Caco-2 (cell line): ENCODE results near the gene ZNF837. TPM values are rescaled to one million over a fixed set of nuclear protein-coding genes. Genes with fewer than 3 reads are reported as not detected.
A peak's percentile ranks its signal among the peaks of the same experiment; 100 is the strongest.

ENCODE experiments used
- BruUV-seq: library from RNA; stranded (reverse); fragments of 400-500 nt; replicated peaks from 2 replicates; lab custom pipeline; 2021; lab: Mats Ljungman, UMichigan
- CTCF ChIA-PET: fragments of 300-600 bp; sonication (Branson Sonifier 250); formaldehyde crosslinking; loops from one replicate; lab custom pipeline; 2022; ENCODE audit warnings: antibody characterized with exemption; lab: Charles Lee
- POLR2A ChIA-PET: fragments of 300-600 bp; sonication (Branson Sonifier 250); formaldehyde crosslinking; loops from one replicate; lab custom pipeline; 2022; ENCODE audit warnings: antibody characterized with exemption; lab: Charles Lee
- DNase-seq, 2 experiments: peaks; one replicate each; pipeline versions ENCODE4 v3.0.0 to v3.0.0-alpha.2; 2020 to 2022
- H3K27me3 ChIP-seq: replicated peaks from 2 replicates; pipeline ENCODE4 v1.6.0; 2011; ENCODE audit warnings: low read length; ENCODE audit not compliant: control insufficient read depth, insufficient read depth
- H3K36me3 ChIP-seq: 2 replicates; pipeline ENCODE4 v1.5.1; 2011; ENCODE audit warnings: low read length; ENCODE audit not compliant: control insufficient read depth, insufficient read depth
- H3K4me1 ChIP-seq: fragments of 250-450 bp; sonication (Bioruptor Pico); 2 replicates; pipeline ENCODE4 v1.5.1; 2020; ENCODE audit warnings: mild to moderate bottlenecking
- H3K4me3 ChIP-seq: 2 replicates; pipeline ENCODE4 v1.5.1; 2011; ENCODE audit warnings: low read depth, mild to moderate bottlenecking, control low read depth, low read length
- H3K9me3 ChIP-seq: fragments of 250-450 bp; sonication (Bioruptor Pico); 2 replicates; pipeline ENCODE4 v1.5.1; 2020; ENCODE audit warnings: mild to moderate bottlenecking, moderate library complexity
- H3K27ac Mint-ChIP-seq: one replicate; pipeline ENCODE4 v1.8.0; 2022; ENCODE audit warnings: mixed read lengths; ENCODE audit not compliant: unreplicated experiment
- H3K27me3 Mint-ChIP-seq: one replicate; pipeline ENCODE4 v1.8.0; 2022; ENCODE audit warnings: mixed read lengths; ENCODE audit not compliant: insufficient read depth, unreplicated experiment
- H3K36me3 Mint-ChIP-seq: one replicate; pipeline ENCODE4 v1.8.0; 2022; ENCODE audit warnings: mild to moderate bottlenecking, mixed read lengths; ENCODE audit not compliant: insufficient read depth, unreplicated experiment
- H3K4me1 Mint-ChIP-seq: one replicate; pipeline ENCODE4 v1.8.0; 2022; ENCODE audit warnings: low read depth, mixed read lengths; ENCODE audit not compliant: unreplicated experiment
- H3K4me3 Mint-ChIP-seq: one replicate; pipeline ENCODE4 v1.8.0; 2022; ENCODE audit warnings: mild to moderate bottlenecking, moderate library complexity, mixed read lengths; ENCODE audit not compliant: unreplicated experiment
- H3K9me3 Mint-ChIP-seq: one replicate; pipeline ENCODE4 v1.8.0; 2022; ENCODE audit warnings: mixed read lengths; ENCODE audit not compliant: unreplicated experiment
- CTCF ChIP-seq, 2 experiments: fragments of 200-600 bp in 1 of 2; IDR thresholded peaks; 1 replicate in 1 of 2; 2 replicates in 1 of 2; pipeline versions ENCODE4 v1.5.1 to v1.8.0; 2011 to 2022; ENCODE audit warnings: antibody characterized with exemption in 1 of 2, control low read depth in 1 of 2, inconsistent platforms in 1 of 2, low read depth in 1 of 2, low read length in 1 of 2, mild to moderate bottlenecking in 1 of 2, moderate library complexity in 1 of 2; ENCODE audit not compliant: insufficient read depth in 1 of 2, severe bottlenecking in 1 of 2, unreplicated experiment in 1 of 2
- intact Hi-C: fragments of 100-400 bp; cut with micrococcal nuclease; formaldehyde crosslinking; loops from one replicate; pipeline ENCODE4 v1.10.0; 2022; ENCODE audit not compliant: unreplicated experiment
- total RNA-seq: library from RNA; stranded (reverse); gene quantifications from 2 replicates; pipeline ENCODE4 v1.2.3, GENCODE V29; 2022

Gene ZNF837
- total RNA-seq, 1 experiment from 2014 or later, result 2.3 TPM

GRCh38 chr19:58417071-58417470 lies 36.2 kb upstream of the ZNF837 start:
- Mint-ChIP-seq H3K36me3 (no peaks in the 10 kb centered on the region), H3K4me3 (no peak overlapping the region), H3K27me3 (no peaks in the 10 kb centered on the region), H3K27ac (no peak overlapping the region), H3K9me3 (peaks cover 8% of the 10 kb centered on the region), H3K4me1 (no peaks in the 10 kb centered on the region)
- no peak for TF ChIP-seq CTCF (IDR thresholded peaks at IDR 0.05; ENCODE audit: insufficient read depth in 1 of 2, low read depth in 1 of 2, low read length in 1 of 2, severe bottlenecking in 1 of 2, unreplicated experiment in 1 of 2)
- Histone ChIP-seq H3K4me1 (no peaks in the 10 kb centered on the region), H3K9me3 (no peaks in the 10 kb centered on the region), H3K4me3 (no peak overlapping the region), H3K36me3 (no peaks in the 10 kb centered on the region; the same call in 1 of the 2 replicates), H3K27me3 (no peaks in the 10 kb centered on the region)
- ChIA-PET POLR2A (no interaction called here), CTCF (no interaction called here)
- intact Hi-C loops, result no loop called here
- BruUV-seq, result no TSS peak
- DNase-seq, result no peak

DNA sequence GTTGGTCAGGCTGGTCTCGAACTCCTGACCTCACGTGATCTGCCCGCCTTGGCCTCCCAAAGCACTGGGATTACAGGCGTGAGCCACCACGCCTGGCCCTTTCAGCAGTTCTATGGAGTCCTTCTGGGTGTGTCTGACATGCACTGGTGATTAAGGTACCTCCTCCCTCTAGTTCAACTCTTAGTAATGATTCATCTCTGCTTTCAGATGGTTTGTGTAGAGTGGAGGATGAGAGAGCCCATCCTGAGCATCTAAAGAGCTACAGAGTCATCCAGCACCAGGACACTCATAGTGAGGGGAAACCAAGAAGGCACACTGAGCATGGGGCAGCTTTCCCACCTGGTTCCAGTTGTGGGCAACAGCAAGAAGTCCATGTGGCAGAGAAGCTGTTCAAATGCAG lies 35.8 kb upstream of the ZNF837 start:
- Mint-ChIP-seq H3K4me1 (no peaks in the 10 kb centered on the region), H3K9me3 (peaks cover 8% of the 10 kb centered on the region), H3K27ac (no peak overlapping the region), H3K27me3 (no peaks in the 10 kb centered on the region), H3K4me3 (no peak overlapping the region), H3K36me3 (no peaks in the 10 kb centered on the region)
- intact Hi-C loops, result no loop called here
- CTCF ChIA-PET, result no interaction called here
- TF ChIP-seq CTCF (IDR thresholded peaks at IDR 0.05; ENCODE audit: insufficient read depth in 1 of 2, low read depth in 1 of 2, low read length in 1 of 2, severe bottlenecking in 1 of 2, unreplicated experiment in 1 of 2), result no peak
- no peaks in the 10 kb centered on the region for H3K9me3 ChIP-seq
- H3K27me3 ChIP-seq, result no peaks in the 10 kb centered on the region
- DNase-seq, result no peak
- POLR2A ChIA-PET, result no interaction called here
- no peak overlapping the region for H3K4me3 ChIP-seq
- no peaks in the 10 kb centered on the region for H3K4me1 ChIP-seq
- BruUV-seq, result no TSS peak
- no peaks in the 10 kb centered on the region; the same call in 1 of the 2 replicates for H3K36me3 ChIP-seq

- H3K27ac Mint-ChIP-seq, result peak overlapping the region; percentile 87
- TF ChIP-seq CTCF (IDR thresholded peaks at IDR 0.05; ENCODE audit: insufficient read depth in 1 of 2, low read depth in 1 of 2, low read length in 1 of 2, severe bottlenecking in 1 of 2, unreplicated experiment in 1 of 2), result no peak
- Histone ChIP-seq H3K9me3 (no peaks in the 10 kb centered on the region), H3K4me1 (peaks cover 16% of the 10 kb centered on the region), H3K4me3 (peak overlapping the region; percentile 73), H3K27me3 (no peaks in the 10 kb centered on the region), H3K36me3 (no peaks in the 10 kb centered on the region; the same call in 1 of the 2 replicates)
- no peaks in the 10 kb centered on the region for H3K9me3 Mint-ChIP-seq
- intact Hi-C loops, result no loop called here
- H3K4me3 Mint-ChIP-seq, result peak overlapping the region; percentile 95
- H3K4me1 Mint-ChIP-seq, result peaks cover 22% of the 10 kb centered on the region
- H3K27me3 Mint-ChIP-seq, result no peaks in the 10 kb centered on the region
- BruUV-seq, result no TSS peak
- peaks cover 17% of the 10 kb centered on the region for H3K36me3 Mint-ChIP-seq
- POLR2A ChIA-PET, result interaction anchor here (0.5 to 1.0 kb wide), 11 partner anchors 9 to 135 kb away, joined by 3 to 14 read pairs (median 3); partner anchors contain the start of genes RNF225, TRIM28, ZBTB45 and ZNF324B
- CTCF ChIA-PET, result interaction anchor here (0.6 to 1.0 kb wide), 4 partner anchors 47 to 166 kb away, joined by 4 read pairs; partner anchors contain the start of genes ZBTB45, ZNF497 and ZSCAN22
- DNase-seq, result peak in 1 of 2 experiments; percentile 37
These were observed 28.4 kb upstream of the ZNF837 start for GRCh38 chr19:58409010-58409790.
